Neutrophil (primary cell): ENCODE measurements around the gene CLPX.
"Not testable (repeated sequence)": the region's sequence is repeated elsewhere in the genome, so short reads cannot be mapped to it uniquely, and the experiment has no call there.

Experiments
- H3K27ac ChIP-seq: fragments of 200-600 bp; sonication (generic); 2 replicates; pipeline ENCODE4 v1.5.1; 2016; ENCODE audit warnings: mild to moderate bottlenecking, moderate library complexity
- H3K27me3 ChIP-seq: fragments of 200-600 bp; sonication (generic); 2 replicates; pipeline ENCODE4 v1.6.0; 2016; ENCODE audit warnings: mild to moderate bottlenecking
- H3K36me3 ChIP-seq: fragments of 200-600 bp; sonication (generic); 2 replicates; pipeline ENCODE4 v1.5.1; 2017
- H3K4me1 ChIP-seq, 2 experiments: fragments of 200-600 bp in 1 of 2; sonication (generic) in 1 of 2; 1 replicate in 1 of 2; 2 replicates in 1 of 2; pipeline versions ENCODE4 v1.5.1 to v1.6.1; 2013 to 2016; ENCODE audit warnings: low read depth in 1 of 2, low read length in 1 of 2, mild to moderate bottlenecking in 1 of 2, moderate library complexity in 1 of 2; ENCODE audit not compliant: control insufficient read depth in 1 of 2, insufficient read depth in 1 of 2
- H3K4me3 ChIP-seq, 2 experiments: fragments of 200-600 bp in 1 of 2; sonication (generic) in 1 of 2; 1 replicate in 1 of 2; 2 replicates in 1 of 2; pipeline ENCODE4 v1.5.1; 2013 to 2016; ENCODE audit warnings: low read depth in 1 of 2, low read length in 1 of 2, mild to moderate bottlenecking in 1 of 2, moderate library complexity in 1 of 2
- H3K9me3 ChIP-seq: fragments of 200-600 bp; sonication (generic); 2 replicates; pipeline ENCODE4 v1.5.1; 2016
- TF ChIP-seq, protein P1 (sequence below): fragments of 200-600 bp; sonication (generic); IDR thresholded peaks from 2 replicates; pipeline ENCODE4 v1.5.1; 2016; ENCODE audit warnings: antibody characterized with exemption

Gene CLPX

DNA sequence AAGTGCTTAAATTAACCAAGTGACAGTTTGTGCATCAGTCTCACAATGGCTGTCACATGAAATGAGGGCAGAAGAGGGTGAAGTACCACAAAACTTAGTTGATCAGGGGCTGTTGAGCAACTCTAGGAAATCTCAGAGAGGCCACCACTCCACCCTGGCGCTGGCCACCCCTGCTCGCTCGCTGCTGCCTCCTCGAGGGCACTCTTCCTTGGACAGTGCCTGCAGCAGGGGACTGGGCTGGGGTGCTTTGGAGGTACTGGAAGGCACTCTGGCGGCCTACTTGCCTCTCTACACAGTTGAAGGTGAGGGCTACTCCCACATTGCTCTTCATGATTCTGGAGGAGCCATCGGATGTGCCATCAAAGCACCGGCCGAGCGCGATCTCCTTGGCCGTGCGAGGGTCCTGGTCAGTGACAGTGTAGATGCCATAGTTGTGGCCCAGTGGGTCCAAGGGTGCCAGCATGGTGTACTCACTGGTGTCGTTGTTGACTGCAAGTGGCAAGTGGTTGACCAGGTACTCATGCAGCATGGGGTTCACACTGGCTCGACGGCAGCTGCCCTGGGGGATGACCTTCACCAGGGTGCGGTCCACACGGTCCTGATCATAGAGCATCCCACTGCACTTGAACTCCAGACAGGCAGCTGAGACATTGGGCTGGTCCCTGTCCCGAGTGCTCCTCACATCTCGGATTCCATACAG lies 11.6 kb upstream of the CLPX start:
- Histone ChIP-seq H3K36me3 (no peaks in the 10 kb centered on the region), H3K27me3 (peaks cover 8% of the 10 kb centered on the region), H3K4me1 (no peaks in the 10 kb centered on the region), H3K4me3 (no peak overlapping the region), H3K9me3 (no peaks in the 10 kb centered on the region), H3K27ac (no peak overlapping the region)
- TF ChIP-seq, protein P1, sequence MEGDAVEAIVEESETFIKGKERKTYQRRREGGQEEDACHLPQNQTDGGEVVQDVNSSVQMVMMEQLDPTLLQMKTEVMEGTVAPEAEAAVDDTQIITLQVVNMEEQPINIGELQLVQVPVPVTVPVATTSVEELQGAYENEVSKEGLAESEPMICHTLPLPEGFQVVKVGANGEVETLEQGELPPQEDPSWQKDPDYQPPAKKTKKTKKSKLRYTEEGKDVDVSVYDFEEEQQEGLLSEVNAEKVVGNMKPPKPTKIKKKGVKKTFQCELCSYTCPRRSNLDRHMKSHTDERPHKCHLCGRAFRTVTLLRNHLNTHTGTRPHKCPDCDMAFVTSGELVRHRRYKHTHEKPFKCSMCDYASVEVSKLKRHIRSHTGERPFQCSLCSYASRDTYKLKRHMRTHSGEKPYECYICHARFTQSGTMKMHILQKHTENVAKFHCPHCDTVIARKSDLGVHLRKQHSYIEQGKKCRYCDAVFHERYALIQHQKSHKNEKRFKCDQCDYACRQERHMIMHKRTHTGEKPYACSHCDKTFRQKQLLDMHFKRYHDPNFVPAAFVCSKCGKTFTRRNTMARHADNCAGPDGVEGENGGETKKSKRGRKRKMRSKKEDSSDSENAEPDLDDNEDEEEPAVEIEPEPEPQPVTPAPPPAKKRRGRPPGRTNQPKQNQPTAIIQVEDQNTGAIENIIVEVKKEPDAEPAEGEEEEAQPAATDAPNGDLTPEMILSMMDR, result no peak

DNA sequence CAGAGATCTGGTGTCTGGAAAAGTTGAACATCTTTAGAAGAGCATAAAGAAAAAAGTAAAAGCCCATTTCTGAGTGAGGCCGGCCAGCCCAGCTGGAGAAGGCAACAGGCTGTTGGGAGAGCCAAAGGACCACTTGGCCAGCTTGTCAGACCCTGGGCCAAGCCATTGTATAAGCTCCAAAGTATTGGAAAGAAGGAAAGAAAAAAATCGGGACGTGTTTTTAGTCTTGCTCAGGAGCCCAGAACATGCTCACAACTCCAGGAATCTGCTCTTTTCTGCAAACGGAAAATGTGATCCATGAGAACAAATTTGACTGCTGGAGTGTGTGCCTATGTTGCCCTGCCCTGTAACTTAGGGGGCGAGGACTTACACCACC lies 10.4 kb upstream of the CLPX start:
- H3K4me3 ChIP-seq, result no peak overlapping the region

DNA sequence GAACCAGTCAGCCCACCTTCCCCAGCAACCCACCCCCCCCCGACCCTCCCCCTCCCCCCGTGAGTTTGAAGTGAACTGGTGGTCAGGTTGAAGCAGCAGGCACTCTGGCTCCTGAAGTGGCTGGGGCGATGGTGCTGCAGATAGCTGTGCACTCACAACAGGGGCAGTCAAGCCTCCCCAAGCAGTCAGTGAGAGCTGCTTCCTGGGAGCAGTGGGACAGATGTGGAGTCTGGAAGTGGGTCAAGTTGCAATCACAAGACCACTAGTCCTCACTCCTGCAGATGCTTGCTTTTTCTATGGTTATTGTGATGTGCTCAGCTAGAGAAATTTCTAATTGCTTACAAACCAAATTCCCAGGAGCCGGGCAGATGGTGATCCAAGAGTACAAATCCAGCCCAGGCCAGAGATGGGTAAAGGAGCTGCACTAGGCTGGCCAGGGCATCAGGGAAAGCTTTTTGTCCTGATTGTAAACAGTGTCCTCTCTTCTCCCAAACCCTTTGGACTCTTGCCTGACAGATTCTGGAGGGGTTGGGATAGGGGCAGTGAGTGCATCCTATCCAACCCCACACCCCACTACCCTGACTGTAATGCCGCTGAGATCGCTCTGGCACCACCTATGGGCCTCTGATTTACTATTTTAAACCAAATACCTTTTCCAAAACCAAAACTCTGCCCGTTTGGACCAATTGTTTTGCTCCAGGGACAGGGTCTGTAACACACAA lies 9.8 kb upstream of the CLPX start:
- H3K4me3 ChIP-seq, result no peak overlapping the region
- H3K36me3 ChIP-seq, result no peaks in the 10 kb centered on the region
- no peaks in the 10 kb centered on the region for H3K4me1 ChIP-seq
- H3K27ac ChIP-seq, result no peak overlapping the region
- H3K9me3 ChIP-seq, result no peaks in the 10 kb centered on the region
- TF ChIP-seq, protein P1, result no peak
- H3K27me3 ChIP-seq, result peaks cover 8% of the 10 kb centered on the region

More for the DNA sequence above, 10.4 kb upstream of the CLPX start:
- TF ChIP-seq, protein P1, result no peak
- no peaks in the 10 kb centered on the region for H3K36me3 ChIP-seq
- H3K27ac ChIP-seq, result no peak overlapping the region
- no peaks in the 10 kb centered on the region for H3K9me3 ChIP-seq
- peaks cover 8% of the 10 kb centered on the region for H3K27me3 ChIP-seq
- H3K4me1 ChIP-seq, result no peaks in the 10 kb centered on the region

DNA sequence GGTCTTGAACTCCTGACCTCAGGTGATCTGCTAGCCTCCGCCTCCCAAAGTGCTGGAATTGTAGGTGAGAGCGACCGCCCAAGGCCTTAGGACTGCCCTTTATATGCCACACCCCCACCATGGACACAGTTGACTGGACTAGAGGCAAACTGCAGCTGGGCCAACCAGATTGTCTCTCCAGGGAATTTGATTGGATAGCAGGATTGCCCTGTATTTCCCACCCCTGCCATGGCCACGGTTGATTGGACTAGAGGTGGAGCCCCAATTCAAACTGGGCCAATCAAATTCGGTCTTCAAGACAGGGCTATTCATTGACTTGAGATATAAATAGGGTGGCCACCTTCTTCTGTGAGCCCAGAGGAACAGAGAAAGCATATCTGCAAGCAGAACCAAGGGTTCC lies 6.9 kb upstream of the CLPX start:
- H3K36me3 ChIP-seq, result no peaks in the 10 kb centered on the region
- no peaks in the 10 kb centered on the region for H3K4me1 ChIP-seq
- no peaks in the 10 kb centered on the region for H3K27me3 ChIP-seq
- no peaks in the 10 kb centered on the region for H3K9me3 ChIP-seq
- no peak overlapping the region for H3K4me3 ChIP-seq
- no peak overlapping the region for H3K27ac ChIP-seq
- TF ChIP-seq, protein P1, result no peak

DNA sequence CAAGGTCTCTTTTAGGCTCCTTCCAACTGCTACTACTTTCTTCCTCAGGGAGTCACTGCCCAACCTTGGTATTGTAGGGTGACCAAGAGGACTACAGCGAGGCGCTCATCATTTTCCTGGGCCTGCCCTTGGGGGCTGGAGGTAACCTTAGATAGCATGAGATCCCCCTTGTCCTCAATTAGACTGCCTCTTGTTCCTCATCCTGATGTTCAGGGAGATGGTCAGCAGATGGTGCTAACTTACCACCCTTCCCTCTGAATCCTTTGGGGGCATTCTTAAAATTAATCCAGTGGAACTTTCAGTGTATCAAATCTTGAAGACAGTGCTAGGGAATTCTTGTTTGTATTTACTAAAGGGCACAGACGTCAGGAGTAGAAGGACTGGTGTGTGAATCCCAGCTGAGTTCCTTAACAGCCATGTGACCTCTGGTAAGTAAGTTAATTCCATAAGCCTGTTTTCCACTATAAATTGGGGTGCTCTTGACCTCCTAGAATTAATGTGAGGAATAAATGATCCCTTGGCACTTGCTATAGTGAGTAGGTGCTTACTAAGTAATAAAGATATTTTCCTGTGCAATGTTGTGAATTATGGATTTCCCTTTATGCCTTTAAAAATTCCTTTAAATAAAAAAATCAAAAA lies 4.1 kb upstream of the CLPX start:
- Histone ChIP-seq H3K4me1 (peaks cover 3 to 8% of the 10 kb centered on the region in 2 experiments), H3K4me3 (no peak overlapping the region), H3K36me3 (no peaks in the 10 kb centered on the region), H3K27ac (no peak overlapping the region), H3K9me3 (no peaks in the 10 kb centered on the region), H3K27me3 (no peaks in the 10 kb centered on the region)
- TF ChIP-seq, protein P1, result peak; percentile 28

DNA sequence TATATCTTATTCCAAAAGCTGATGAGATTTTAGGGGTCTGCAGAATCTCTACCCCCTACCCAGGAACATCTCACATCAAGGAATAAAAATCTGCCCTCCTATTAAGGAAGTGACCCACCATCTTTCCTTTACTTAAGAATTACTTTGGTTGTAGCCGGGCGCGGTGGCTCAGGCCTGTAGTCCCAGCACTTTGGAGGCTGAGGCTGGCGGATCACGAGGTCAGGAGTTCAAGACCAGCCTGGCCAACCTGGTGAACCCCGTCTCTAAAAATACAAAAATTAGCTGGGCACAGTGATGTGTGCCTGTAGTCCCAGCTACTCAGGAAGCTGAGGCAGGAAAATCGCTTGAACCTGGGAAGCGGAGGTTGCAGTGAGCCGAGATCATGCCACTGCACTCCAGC lies 3.3 kb upstream of the CLPX start:
- not testable (repeated sequence) for H3K27me3 ChIP-seq, H3K4me3 ChIP-seq, H3K9me3 ChIP-seq, H3K36me3 ChIP-seq, H3K27ac ChIP-seq
- H3K4me1 ChIP-seq, result peaks cover 10 to 16% of the 10 kb centered on the region in 2 experiments
